ENCODE data around the gene MFRP.

MFRP gene

DNA sequence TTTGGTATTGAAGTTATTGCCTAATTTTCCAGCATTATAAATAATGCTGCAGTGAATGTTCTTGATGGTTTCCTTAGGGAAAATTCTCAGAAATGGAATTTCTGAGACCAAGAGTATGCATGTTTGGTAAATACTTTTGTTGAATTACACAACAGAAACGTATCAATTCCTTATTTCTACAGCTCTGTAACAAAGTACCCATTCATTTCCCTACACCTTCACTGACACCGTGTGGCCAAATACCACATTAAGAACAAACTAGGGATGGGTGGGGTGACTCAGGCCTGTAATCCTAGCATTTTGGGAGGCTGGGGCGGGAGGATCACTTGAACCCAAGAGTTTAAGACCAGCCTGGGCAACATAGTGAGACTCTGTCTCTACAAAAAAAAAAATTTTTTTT, 51.3 kb downstream of the MFRP start:
- H3K36me3 ChIP-seq = peaks cover 83% of the 10 kb centered on the region
- TF ChIP-seq CTCF (IDR thresholded peaks at IDR 0.05) = no peak
- no peaks in the 10 kb centered on the region for H3K9me3 ChIP-seq
- H3K4me1 ChIP-seq (ENCODE audit: control insufficient read depth in 1 of 2, insufficient read depth in 1 of 2, low read depth in 1 of 2, low read length in 1 of 2) = no peaks in the 10 kb centered on the region
- no peak overlapping the region for H3K27ac ChIP-seq
- H3K4me3 ChIP-seq (ENCODE audit: low read depth in 1 of 2, low read length in 1 of 2) = no peak overlapping the region
- no peaks in the 10 kb centered on the region for H3K27me3 ChIP-seq

GRCh38 chr11:119293461-119293860, 53.0 kb downstream of the MFRP start:
- no peaks in the 10 kb centered on the region for H3K9me3 ChIP-seq
- no peaks in the 10 kb centered on the region for H3K27me3 ChIP-seq
- H3K36me3 ChIP-seq = peaks cover 80% of the 10 kb centered on the region
- no peak overlapping the region for H3K4me3 ChIP-seq (ENCODE audit: low read depth in 1 of 2, low read length in 1 of 2)
- H3K4me1 ChIP-seq (ENCODE audit: control insufficient read depth in 1 of 2, insufficient read depth in 1 of 2, low read depth in 1 of 2, low read length in 1 of 2) = no peaks in the 10 kb centered on the region
- TF ChIP-seq CTCF (IDR thresholded peaks at IDR 0.05) = no peak
- no peak overlapping the region for H3K27ac ChIP-seq

GRCh38 chr11:119290894-119291497, 55.5 kb downstream of the MFRP start:
- Histone ChIP-seq H3K36me3 (peaks cover 83% of the 10 kb centered on the region), H3K27me3 (no peaks in the 10 kb centered on the region), H3K4me1 (ENCODE audit: control insufficient read depth in 1 of 2, insufficient read depth in 1 of 2, low read depth in 1 of 2, low read length in 1 of 2) (no peaks in the 10 kb centered on the region), H3K4me3 (ENCODE audit: low read depth in 1 of 2, low read length in 1 of 2) (no peak overlapping the region), H3K9me3 (no peaks in the 10 kb centered on the region), H3K27ac (no peak overlapping the region)
- no peak for TF ChIP-seq CTCF (IDR thresholded peaks at IDR 0.05)

Measured in neutrophil (primary cell).